Parathyroid adenoma (tissue), 2 donors: ENCODE results near the gene RIPOR2.

Experiments
- H2AFZ ChIP-seq: fragments of 300-600 bp; sonication (generic); one replicate; pipeline ENCODE4 v1.7.0; 2017; ENCODE audit warnings: antibody characterized with exemption, mild to moderate bottlenecking
- H3K27ac ChIP-seq: fragments of 300-600 bp; sonication (generic); one replicate; pipeline ENCODE4 v1.7.0; 2017
- H3K27me3 ChIP-seq: fragments of 300-600 bp; sonication (generic); one replicate; pipeline ENCODE4 v1.7.0; 2017; ENCODE audit warnings: low read length; ENCODE audit not compliant: control insufficient read depth, insufficient read depth
- H3K36me3 ChIP-seq: fragments of 300-600 bp; sonication (generic); one replicate; pipeline ENCODE4 v1.7.0; 2017; ENCODE audit warnings: low read length; ENCODE audit not compliant: control insufficient read depth, insufficient read depth
- H3K4me1 ChIP-seq: fragments of 300-600 bp; sonication (generic); one replicate; pipeline ENCODE4 v1.7.0; 2017; ENCODE audit warnings: control low read depth
- H3K4me2 ChIP-seq: fragments of 300-600 bp; sonication (generic); one replicate; pipeline ENCODE4 v1.7.0; 2017; ENCODE audit warnings: low read length
- H3K4me3 ChIP-seq: fragments of 300-600 bp; sonication (generic); one replicate; pipeline ENCODE4 v1.7.0; 2017; ENCODE audit warnings: low read depth, low read length
- H3K79me2 ChIP-seq: fragments of 300-600 bp; sonication (generic); one replicate; pipeline ENCODE4 v1.7.0; 2017; ENCODE audit warnings: control low read depth
- H3K9ac ChIP-seq: fragments of 300-600 bp; sonication (generic); one replicate; pipeline ENCODE4 v1.7.0; 2017; ENCODE audit warnings: mild to moderate bottlenecking
- H3K9me3 ChIP-seq: fragments of 300-600 bp; sonication (generic); one replicate; pipeline ENCODE4 v1.7.0; 2017; ENCODE audit warnings: low read length; ENCODE audit not compliant: control insufficient read depth
- TF ChIP-seq, protein P1 (sequence below): fragments of 300-600 bp; sonication (generic); IDR thresholded peaks from one replicate; pipeline ENCODE4 v1.7.0; 2017; ENCODE audit warnings: antibody characterized with exemption, mild to moderate bottlenecking
- donor health status: primary hyperparathyroidism.

Gene RIPOR2

GRCh38 chr6:24947636-24948035, 11.9 kb upstream of the RIPOR2 start:
- Histone ChIP-seq H3K36me3 (no peaks in the 10 kb centered on the region), H3K4me1 (no peaks in the 10 kb centered on the region), H3K9ac (no peak overlapping the region), H3K27me3 (no peaks in the 10 kb centered on the region), H3K27ac (no peak overlapping the region), H3K4me2 (no peak overlapping the region), H2AFZ (no peak overlapping the region), H3K4me3 (no peak overlapping the region), H3K9me3 (no peaks in the 10 kb centered on the region), H3K79me2 (no peaks in the 10 kb centered on the region)
- TF ChIP-seq, protein P1, sequence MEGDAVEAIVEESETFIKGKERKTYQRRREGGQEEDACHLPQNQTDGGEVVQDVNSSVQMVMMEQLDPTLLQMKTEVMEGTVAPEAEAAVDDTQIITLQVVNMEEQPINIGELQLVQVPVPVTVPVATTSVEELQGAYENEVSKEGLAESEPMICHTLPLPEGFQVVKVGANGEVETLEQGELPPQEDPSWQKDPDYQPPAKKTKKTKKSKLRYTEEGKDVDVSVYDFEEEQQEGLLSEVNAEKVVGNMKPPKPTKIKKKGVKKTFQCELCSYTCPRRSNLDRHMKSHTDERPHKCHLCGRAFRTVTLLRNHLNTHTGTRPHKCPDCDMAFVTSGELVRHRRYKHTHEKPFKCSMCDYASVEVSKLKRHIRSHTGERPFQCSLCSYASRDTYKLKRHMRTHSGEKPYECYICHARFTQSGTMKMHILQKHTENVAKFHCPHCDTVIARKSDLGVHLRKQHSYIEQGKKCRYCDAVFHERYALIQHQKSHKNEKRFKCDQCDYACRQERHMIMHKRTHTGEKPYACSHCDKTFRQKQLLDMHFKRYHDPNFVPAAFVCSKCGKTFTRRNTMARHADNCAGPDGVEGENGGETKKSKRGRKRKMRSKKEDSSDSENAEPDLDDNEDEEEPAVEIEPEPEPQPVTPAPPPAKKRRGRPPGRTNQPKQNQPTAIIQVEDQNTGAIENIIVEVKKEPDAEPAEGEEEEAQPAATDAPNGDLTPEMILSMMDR, result no peak

DNA sequence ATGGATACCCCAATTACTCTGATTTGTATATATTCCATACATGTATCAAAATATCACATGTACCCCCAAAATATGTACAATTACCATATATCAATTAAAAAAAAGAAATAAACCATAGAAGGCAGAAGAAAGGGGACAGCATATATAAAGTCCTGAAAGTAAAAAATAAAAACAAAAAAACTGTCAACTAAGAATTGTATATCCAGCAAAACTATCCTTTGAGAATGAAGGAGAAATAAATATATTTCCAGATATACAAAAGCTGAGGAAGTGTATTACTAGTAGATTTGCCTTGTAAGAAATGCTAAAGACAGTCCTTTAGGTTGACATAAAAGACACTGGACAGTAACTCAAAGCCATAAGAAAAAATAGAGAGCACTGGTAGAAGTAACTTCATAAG, 9.3 kb upstream of the RIPOR2 start:
- Histone ChIP-seq H3K36me3 (no peaks in the 10 kb centered on the region), H3K4me3 (no peak overlapping the region), H3K27me3 (no peaks in the 10 kb centered on the region), H3K9me3 (no peaks in the 10 kb centered on the region), H3K9ac (no peak overlapping the region), H3K4me1 (no peaks in the 10 kb centered on the region), H3K79me2 (no peaks in the 10 kb centered on the region), H3K27ac (no peak overlapping the region), H3K4me2 (no peak overlapping the region), H2AFZ (no peak overlapping the region)
- TF ChIP-seq, protein P1, result no peak

DNA sequence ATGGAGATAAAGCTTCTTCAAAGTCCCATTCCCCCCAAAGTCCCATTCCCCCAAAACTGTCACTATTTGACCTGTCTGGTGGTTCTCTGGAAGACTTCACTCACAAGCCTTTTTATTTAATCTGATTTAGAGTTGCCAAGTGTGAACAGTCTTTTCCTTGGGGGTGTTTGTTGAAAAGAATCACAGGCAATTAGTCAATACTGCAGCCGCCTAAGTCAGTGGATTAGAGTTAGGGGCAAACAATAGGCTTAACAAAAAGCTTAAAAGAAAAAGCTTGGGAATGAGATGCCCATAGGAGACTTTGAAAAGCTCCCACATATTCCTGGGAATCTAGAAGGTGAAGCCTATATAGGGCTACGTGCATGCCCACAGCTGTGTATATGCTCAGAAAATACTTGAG, 8.0 kb upstream of the RIPOR2 start:
- no peaks in the 10 kb centered on the region for H3K9me3 ChIP-seq
- H3K36me3 ChIP-seq, result no peaks in the 10 kb centered on the region
- no peak overlapping the region for H3K4me2 ChIP-seq
- no peaks in the 10 kb centered on the region for H3K27me3 ChIP-seq
- TF ChIP-seq, protein P1, result no peak
- no peaks in the 10 kb centered on the region for H3K79me2 ChIP-seq
- no peak overlapping the region for H3K9ac ChIP-seq
- H3K4me1 ChIP-seq, result no peaks in the 10 kb centered on the region
- H3K4me3 ChIP-seq, result no peak overlapping the region
- no peak overlapping the region for H2AFZ ChIP-seq
- no peak overlapping the region for H3K27ac ChIP-seq

DNA sequence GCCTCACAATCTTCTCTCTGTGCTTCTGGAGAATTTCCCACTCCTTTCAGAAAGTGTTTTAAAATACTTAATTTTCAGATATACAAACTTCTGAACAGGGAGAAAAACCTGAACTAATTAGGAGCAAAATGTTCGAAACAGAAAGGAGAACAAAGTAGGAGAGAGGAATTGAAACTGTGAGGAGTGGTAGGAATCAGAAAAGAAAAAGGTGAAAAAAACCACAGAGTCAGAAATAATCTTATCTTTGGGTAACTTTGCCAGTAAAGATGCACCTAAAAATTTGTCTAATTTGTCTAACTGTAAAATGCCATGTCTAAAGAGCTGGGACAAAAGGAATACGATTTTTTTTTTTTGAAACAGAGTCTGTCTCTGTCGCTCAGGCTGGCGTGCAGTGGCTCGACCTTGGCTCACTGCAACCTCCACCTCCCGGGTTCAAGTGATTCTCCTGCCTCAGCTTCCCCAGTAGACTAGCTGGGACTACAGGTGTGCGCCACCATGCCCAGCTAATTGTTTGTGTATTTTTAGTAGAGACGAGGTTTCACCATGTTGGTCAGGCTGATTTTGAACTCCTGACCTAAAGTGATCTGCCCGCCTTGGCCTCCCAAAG, 4.7 kb upstream of the RIPOR2 start:
- Histone ChIP-seq H2AFZ (no peak overlapping the region), H3K27me3 (no peaks in the 10 kb centered on the region), H3K9ac (no peak overlapping the region), H3K4me3 (no peak overlapping the region), H3K27ac (no peak overlapping the region), H3K36me3 (no peaks in the 10 kb centered on the region), H3K9me3 (no peaks in the 10 kb centered on the region), H3K4me2 (no peak overlapping the region), H3K4me1 (no peaks in the 10 kb centered on the region), H3K79me2 (no peaks in the 10 kb centered on the region)
- TF ChIP-seq, protein P1, result no peak

- H3K27ac ChIP-seq, result no peak overlapping the region
- H3K79me2 ChIP-seq, result no peaks in the 10 kb centered on the region
- TF ChIP-seq, protein P1, result no peak
- H3K4me2 ChIP-seq, result no peak overlapping the region
- no peak overlapping the region for H2AFZ ChIP-seq
- no peaks in the 10 kb centered on the region for H3K36me3 ChIP-seq
- no peak overlapping the region for H3K9ac ChIP-seq
- no peaks in the 10 kb centered on the region for H3K27me3 ChIP-seq
- H3K4me3 ChIP-seq, result no peak overlapping the region
- H3K4me1 ChIP-seq, result no peaks in the 10 kb centered on the region
- H3K9me3 ChIP-seq, result no peaks in the 10 kb centered on the region
Observed at GRCh38 chr6:24936641-24937317, 1.0 kb upstream of the RIPOR2 start.
